Effector CD8-positive, alpha-beta T cell (primary cell): ENCODE measurements around the gene ARHGEF40.
A peak's percentile ranks its signal among the peaks of the same experiment; 100 is the strongest.

Source experiments
- DNase-seq: peaks from one replicate; lab custom pipeline; 2025; lab: John Stamatoyannopoulos, UW

Gene ARHGEF40

GRCh38 chr14:21083565-21084325, 13.6 kb downstream of the ARHGEF40 start:
- DNase-seq: no peak

GRCh38 chr14:21084396-21084795, 14.3 kb downstream of the ARHGEF40 start:
- DNase-seq: no peak

GRCh38 chr14:21084998-21085853, 15.1 kb downstream of the ARHGEF40 start:
- no peak for DNase-seq

- no peak for DNase-seq
Measured at GRCh38 chr14:21086908-21087293, 16.8 kb downstream of the ARHGEF40 start.

- peak; percentile 56 for DNase-seq
Measured at GRCh38 chr14:21087294-21088091, 17.4 kb downstream of the ARHGEF40 start.

GRCh38 chr14:21088687-21089086, 18.6 kb downstream of the ARHGEF40 start:
- no peak for DNase-seq

- no peak for DNase-seq
Measured at GRCh38 chr14:21089271-21089670, 19.2 kb downstream of the ARHGEF40 start.

- no peak for DNase-seq
Measured at GRCh38 chr14:21089877-21090193, 19.7 kb downstream of the ARHGEF40 start.

GRCh38 chr14:21090194-21090939, 20.3 kb downstream of the ARHGEF40 start:
- DNase-seq: no peak

GRCh38 chr14:21090940-21091663, 21.0 kb downstream of the ARHGEF40 start:
- DNase-seq: no peak

- no peak for DNase-seq
Measured at GRCh38 chr14:21091821-21092272, 21.7 kb downstream of the ARHGEF40 start.

- DNase-seq: peak; percentile 86
Measured at GRCh38 chr14:21092273-21093011, 22.3 kb downstream of the ARHGEF40 start.

GRCh38 chr14:21093018-21093417, 22.9 kb downstream of the ARHGEF40 start:
- no peak for DNase-seq

GRCh38 chr14:21093769-21094681, 23.9 kb downstream of the ARHGEF40 start:
- no peak for DNase-seq

GRCh38 chr14:21095430-21096205, 25.5 kb downstream of the ARHGEF40 start:
- DNase-seq: no peak

GRCh38 chr14:21096438-21096837, 26.3 kb downstream of the ARHGEF40 start:
- DNase-seq: no peak

GRCh38 chr14:21096978-21097635, 27.0 kb downstream of the ARHGEF40 start:
- DNase-seq: no peak

- peak; percentile 23 for DNase-seq
Measured at GRCh38 chr14:21097636-21098075, 27.6 kb downstream of the ARHGEF40 start.
